GM18502 (cell line): ENCODE data around the gene ZBTB11.
"Not testable (repeated sequence)": the region's sequence is repeated elsewhere in the genome, so short reads cannot be mapped to it uniquely, and the experiment has no call there.

ENCODE experiments used
- ATAC-seq: cut with Tn5 transposase; IDR thresholded peaks from one replicate; pipeline ENCODE4 v1.9.1; 2021; ENCODE audit warnings: mild to moderate bottlenecking; ENCODE audit not compliant: unreplicated experiment, poor library complexity

ZBTB11 gene

GRCh38 chr3:101624857-101625256 is 52.1 kb downstream of the ZBTB11 start:
- ATAC-seq = no peak

- no peak for ATAC-seq
Observed at GRCh38 chr3:101623656-101624055, 53.3 kb downstream of the ZBTB11 start.

GRCh38 chr3:101619734-101620133 is 57.2 kb downstream of the ZBTB11 start:
- ATAC-seq = no peak

GRCh38 chr3:101618726-101619125 is 58.2 kb downstream of the ZBTB11 start:
- ATAC-seq = no peak

- no peak for ATAC-seq
Observed at GRCh38 chr3:101617478-101617877, 59.5 kb downstream of the ZBTB11 start.

GRCh38 chr3:101615525-101615924 is 61.4 kb downstream of the ZBTB11 start:
- ATAC-seq = no peak

GRCh38 chr3:101613014-101613413 is 63.9 kb downstream of the ZBTB11 start:
- not testable (repeated sequence) for ATAC-seq

- no peak for ATAC-seq
Observed at GRCh38 chr3:101611023-101611422, 65.9 kb downstream of the ZBTB11 start.

- not testable (repeated sequence) for ATAC-seq
Observed at GRCh38 chr3:101605398-101605797, 71.5 kb downstream of the ZBTB11 start.

- ATAC-seq = no peak
Observed at GRCh38 chr3:101603184-101603583, 73.7 kb downstream of the ZBTB11 start.

GRCh38 chr3:101602731-101603130 is 74.2 kb downstream of the ZBTB11 start:
- ATAC-seq = no peak
